ENCODE measurements around the gene PPTC7.
"Not testable (repeated sequence)": the region's sequence is repeated elsewhere in the genome, so short reads cannot be mapped to it uniquely, and the experiment has no call there.

PPTC7 gene

GRCh38 chr12:110537605-110538409 is 45.3 kb downstream of the PPTC7 start:
- in situ Hi-C loops (cut with MboI; ENCODE audit: low sequenced_read_pairs) = no loop called here

GRCh38 chr12:110536834-110537604 is 46.1 kb downstream of the PPTC7 start:
- in situ Hi-C loops (cut with MboI; ENCODE audit: low sequenced_read_pairs) = no loop called here

- in situ Hi-C loops (cut with MboI; ENCODE audit: low sequenced_read_pairs) = no loop called here
These were observed 48.3 kb downstream of the PPTC7 start for GRCh38 chr12:110534811-110535210.

- in situ Hi-C loops (cut with MboI; ENCODE audit: low sequenced_read_pairs) = no loop called here
These were observed 49.5 kb downstream of the PPTC7 start for GRCh38 chr12:110533607-110534006.

- in situ Hi-C loops (cut with MboI; ENCODE audit: low sequenced_read_pairs) = no loop called here
These were observed 50.5 kb downstream of the PPTC7 start for GRCh38 chr12:110532644-110533043.

GRCh38 chr12:110531741-110532333 is 51.3 kb downstream of the PPTC7 start:
- in situ Hi-C loops (cut with MboI; ENCODE audit: low sequenced_read_pairs) = no loop called here

GRCh38 chr12:110530511-110530910 is 52.6 kb downstream of the PPTC7 start:
- in situ Hi-C loops (cut with MboI; ENCODE audit: low sequenced_read_pairs) = no loop called here

- in situ Hi-C loops (cut with MboI; ENCODE audit: low sequenced_read_pairs) = no loop called here
These were observed 54.8 kb downstream of the PPTC7 start for GRCh38 chr12:110528277-110528839.

- in situ Hi-C loops (cut with MboI; ENCODE audit: low sequenced_read_pairs) = not testable (repeated sequence)
These were observed 62.0 kb downstream of the PPTC7 start for GRCh38 chr12:110520876-110521712.

- in situ Hi-C loops (cut with MboI; ENCODE audit: low sequenced_read_pairs) = not testable (repeated sequence)
These were observed 65.1 kb downstream of the PPTC7 start for GRCh38 chr12:110518014-110518413.

- in situ Hi-C loops (cut with MboI; ENCODE audit: low sequenced_read_pairs) = no loop called here
These were observed 66.1 kb downstream of the PPTC7 start for GRCh38 chr12:110516995-110517394.

- in situ Hi-C loops (cut with MboI; ENCODE audit: low sequenced_read_pairs) = no loop called here
These were observed 68.8 kb downstream of the PPTC7 start for GRCh38 chr12:110514363-110514762.

GRCh38 chr12:110513842-110514241 is 69.3 kb downstream of the PPTC7 start:
- in situ Hi-C loops (cut with MboI; ENCODE audit: low sequenced_read_pairs) = no loop called here

- in situ Hi-C loops (cut with MboI; ENCODE audit: low sequenced_read_pairs) = no loop called here
These were observed 75.0 kb downstream of the PPTC7 start for GRCh38 chr12:110508071-110508586.

GRCh38 chr12:110505332-110505731 is 77.8 kb downstream of the PPTC7 start:
- in situ Hi-C loops (cut with MboI; ENCODE audit: low sequenced_read_pairs) = no loop called here

- in situ Hi-C loops (cut with MboI; ENCODE audit: low sequenced_read_pairs) = no loop called here
These were observed 79.7 kb downstream of the PPTC7 start for GRCh38 chr12:110503432-110503831.

- in situ Hi-C loops (cut with MboI; ENCODE audit: low sequenced_read_pairs) = no loop called here
These were observed 81.1 kb downstream of the PPTC7 start, which contains the start of the genes RAD9B and VPS29 for GRCh38 chr12:110501752-110502738. Gene RAD9B (plus strand): TSS chr12:110502331. CDS start chr12:110502338, 7 bp downstream. Gene VPS29 (minus strand): TSS chr12:110502111. CDS start chr12:110502051, 60 bp downstream.

GRCh38 chr12:110501399-110501751 is 81.7 kb downstream of the PPTC7 start:
- in situ Hi-C loops (cut with MboI; ENCODE audit: low sequenced_read_pairs) = no loop called here
